OCI-LY7 (cell line): ENCODE results near the gene CALM3.

ENCODE experiments used
- CTCF ChIP-seq: fragments of 200-600 bp; sonication (generic); conservative IDR thresholded peaks from 2 replicates; pipeline ENCODE4 v1.5.1; 2014; ENCODE audit warnings: mild to moderate bottlenecking, antibody characterized with exemption, low read length, moderate library complexity, mixed read lengths
- EZH2phosphoT487 ChIP-seq: fragments of 200-600 bp; sonication (generic); IDR thresholded peaks from 2 replicates; pipeline ENCODE4 v1.6.1; 2018; ENCODE audit warnings: low read depth, borderline replicate concordance, mild to moderate bottlenecking, mixed run types, antibody characterized with exemption, low read length, moderate library complexity, mixed read lengths

DNA sequence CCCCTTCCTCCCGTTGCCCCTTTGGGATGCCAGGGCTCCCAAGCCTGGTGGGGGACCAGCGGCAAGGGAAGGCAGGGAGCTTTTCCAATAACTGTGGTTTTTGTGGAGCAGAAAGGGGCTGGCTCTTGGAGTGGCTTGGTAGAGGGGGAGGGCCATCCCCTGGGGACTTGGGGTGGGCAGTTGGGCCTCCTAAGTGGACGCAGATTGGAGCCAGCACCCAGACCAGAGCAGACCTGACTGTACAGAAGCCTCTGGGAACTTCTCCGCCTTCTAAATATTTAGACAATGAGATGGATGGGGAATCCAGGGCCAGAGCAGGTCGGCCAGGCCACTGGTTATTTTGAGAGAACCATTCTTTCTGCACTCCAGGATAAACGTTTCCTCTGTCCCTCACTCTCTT, 19.6 kb downstream of the CALM3 start:
- no peak for TF ChIP-seq EZH2phosphoT487
- TF ChIP-seq CTCF: no peak
